Fibroblast of pulmonary artery (primary cell): ENCODE measurements around the gene LRRC74A.

Source experiments
- DNase-seq: peaks from one replicate; pipeline ENCODE4 v3.0.0-alpha.2; 2010; ENCODE audit warnings: low read depth
- H3K4me3 ChIP-seq: replicated peaks from 2 replicates; pipeline ENCODE4 v1.5.1; 2011; ENCODE audit warnings: low read depth, mild to moderate bottlenecking, control low read depth, low read length, moderate library complexity
- CTCF ChIP-seq: IDR thresholded peaks from 2 replicates; pipeline ENCODE4 v1.5.1; 2011; ENCODE audit warnings: mild to moderate bottlenecking, control low read depth, low read length, inconsistent platforms; ENCODE audit errors: missing control alignments

The LRRC74A gene

GRCh38 chr14:76780360-76780759, 45.8 kb upstream of the LRRC74A start:
- H3K4me3 ChIP-seq = no peak overlapping the region
- no peak for TF ChIP-seq CTCF
- DNase-seq = no peak

GRCh38 chr14:76780875-76781647, 45.1 kb upstream of the LRRC74A start:
- DNase-seq = peak; percentile 18
- no peak for TF ChIP-seq CTCF
- H3K4me3 ChIP-seq = no peak overlapping the region

GRCh38 chr14:76781648-76782051, 44.6 kb upstream of the LRRC74A start:
- no peak for TF ChIP-seq CTCF
- no peak overlapping the region for H3K4me3 ChIP-seq
- DNase-seq = no peak

GRCh38 chr14:76782115-76782884, 43.9 kb upstream of the LRRC74A start:
- TF ChIP-seq CTCF = no peak
- no peak for DNase-seq
- H3K4me3 ChIP-seq = no peak overlapping the region

- DNase-seq = peak; percentile 21
- no peak for TF ChIP-seq CTCF
- no peak overlapping the region for H3K4me3 ChIP-seq
Measured at GRCh38 chr14:76782885-76783566, 43.2 kb upstream of the LRRC74A start.

- TF ChIP-seq CTCF = no peak
- DNase-seq = no peak
- H3K4me3 ChIP-seq = no peak overlapping the region
Measured at GRCh38 chr14:76784266-76784874, 41.8 kb upstream of the LRRC74A start.
